WI38 (cell line): ENCODE results near the gene PRPS2.

Experiments used
- H3K4me3 ChIP-seq: 2 replicates; pipeline ENCODE4 v1.5.1; 2011; ENCODE audit warnings: low read depth, mild to moderate bottlenecking, control low read depth, low read length
- TF ChIP-seq, protein P1 (sequence below): IDR thresholded peaks from 2 replicates; pipeline ENCODE4 v1.5.1; 2012; ENCODE audit warnings: low read depth, mild to moderate bottlenecking, control low read depth, low read length

The PRPS2 gene

DNA sequence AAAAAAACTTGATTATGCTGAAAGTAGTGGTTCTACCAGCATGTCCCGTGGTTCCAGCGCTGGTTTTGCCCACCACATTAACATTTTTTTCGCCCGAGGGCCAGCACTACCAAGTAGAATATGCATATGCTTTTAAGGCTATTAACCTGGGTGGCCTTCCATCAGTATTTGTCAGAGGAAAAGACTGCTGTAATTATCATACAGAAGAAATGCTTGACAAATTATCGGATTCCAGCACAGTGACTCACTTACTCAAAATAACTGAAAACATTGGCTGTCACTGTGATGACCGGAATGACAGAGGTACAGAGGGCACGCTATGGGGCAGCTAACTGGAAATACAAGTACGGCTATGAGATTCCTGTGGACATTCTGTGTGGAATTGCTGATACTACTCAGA, 34.6 kb downstream of the PRPS2 start:
- no peak overlapping the region for H3K4me3 ChIP-seq

DNA sequence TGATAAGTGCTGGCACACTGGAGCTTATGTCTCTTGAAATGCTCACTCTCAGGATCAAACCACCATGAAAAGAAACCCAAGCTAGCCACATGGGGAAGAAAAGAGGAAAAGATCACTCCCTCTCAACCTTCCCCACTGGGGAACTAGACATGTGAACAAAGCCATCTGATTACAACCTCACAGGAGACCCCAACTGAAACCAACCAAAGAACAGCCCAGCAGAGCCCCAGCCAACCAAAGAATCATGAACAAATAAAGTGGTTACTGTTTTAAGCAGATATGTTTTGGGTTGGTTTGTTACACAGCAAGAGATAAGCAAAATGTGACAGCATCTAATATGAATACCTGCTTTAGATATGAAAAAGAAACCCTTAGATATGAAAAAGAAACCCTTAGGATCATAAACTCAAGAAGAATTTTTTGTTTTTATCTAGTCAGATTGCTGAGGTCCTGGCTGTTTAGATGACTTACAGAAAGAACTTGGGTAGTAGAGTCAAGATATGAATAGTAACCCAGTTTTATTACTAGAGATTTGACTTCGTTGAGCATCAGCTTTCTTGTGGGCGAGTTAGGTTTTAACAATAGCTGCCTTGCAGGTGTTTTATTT, 52.0 kb downstream of the PRPS2 start:
- TF ChIP-seq, protein P1, sequence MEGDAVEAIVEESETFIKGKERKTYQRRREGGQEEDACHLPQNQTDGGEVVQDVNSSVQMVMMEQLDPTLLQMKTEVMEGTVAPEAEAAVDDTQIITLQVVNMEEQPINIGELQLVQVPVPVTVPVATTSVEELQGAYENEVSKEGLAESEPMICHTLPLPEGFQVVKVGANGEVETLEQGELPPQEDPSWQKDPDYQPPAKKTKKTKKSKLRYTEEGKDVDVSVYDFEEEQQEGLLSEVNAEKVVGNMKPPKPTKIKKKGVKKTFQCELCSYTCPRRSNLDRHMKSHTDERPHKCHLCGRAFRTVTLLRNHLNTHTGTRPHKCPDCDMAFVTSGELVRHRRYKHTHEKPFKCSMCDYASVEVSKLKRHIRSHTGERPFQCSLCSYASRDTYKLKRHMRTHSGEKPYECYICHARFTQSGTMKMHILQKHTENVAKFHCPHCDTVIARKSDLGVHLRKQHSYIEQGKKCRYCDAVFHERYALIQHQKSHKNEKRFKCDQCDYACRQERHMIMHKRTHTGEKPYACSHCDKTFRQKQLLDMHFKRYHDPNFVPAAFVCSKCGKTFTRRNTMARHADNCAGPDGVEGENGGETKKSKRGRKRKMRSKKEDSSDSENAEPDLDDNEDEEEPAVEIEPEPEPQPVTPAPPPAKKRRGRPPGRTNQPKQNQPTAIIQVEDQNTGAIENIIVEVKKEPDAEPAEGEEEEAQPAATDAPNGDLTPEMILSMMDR = no peak
- no peak overlapping the region for H3K4me3 ChIP-seq

More for the DNA sequence above, 34.6 kb downstream of the PRPS2 start:
- TF ChIP-seq, protein P1 = no peak

DNA sequence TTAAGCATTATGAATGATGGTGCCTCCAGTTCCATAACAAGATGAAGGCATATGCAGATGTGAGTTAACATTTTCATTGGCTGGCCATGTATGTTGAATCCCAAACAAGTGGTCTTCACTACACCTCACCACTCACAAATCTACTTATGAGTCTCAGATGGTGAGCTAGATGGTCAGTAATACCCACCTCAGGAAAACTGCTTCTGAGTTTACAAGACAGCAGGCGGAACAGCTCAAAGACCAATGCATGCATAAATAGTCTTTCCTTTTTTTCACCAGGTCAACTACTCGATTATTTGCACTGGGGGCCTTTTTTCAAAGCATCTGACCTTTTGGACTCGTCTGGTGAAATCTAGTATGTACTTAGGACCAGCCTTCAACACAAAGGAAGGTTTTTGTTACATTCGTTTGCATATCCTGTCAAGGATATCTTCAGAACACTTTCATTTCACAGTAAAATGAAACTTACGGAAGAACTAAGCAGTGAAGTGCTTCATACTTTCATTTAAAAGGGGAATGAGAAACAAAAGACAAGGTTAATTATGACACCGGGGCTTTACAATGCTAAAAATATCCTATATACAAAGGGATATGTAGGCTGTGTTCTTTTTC, 52.6 kb downstream of the PRPS2 start:
- TF ChIP-seq, protein P1 = no peak
- H3K4me3 ChIP-seq = no peak overlapping the region

DNA sequence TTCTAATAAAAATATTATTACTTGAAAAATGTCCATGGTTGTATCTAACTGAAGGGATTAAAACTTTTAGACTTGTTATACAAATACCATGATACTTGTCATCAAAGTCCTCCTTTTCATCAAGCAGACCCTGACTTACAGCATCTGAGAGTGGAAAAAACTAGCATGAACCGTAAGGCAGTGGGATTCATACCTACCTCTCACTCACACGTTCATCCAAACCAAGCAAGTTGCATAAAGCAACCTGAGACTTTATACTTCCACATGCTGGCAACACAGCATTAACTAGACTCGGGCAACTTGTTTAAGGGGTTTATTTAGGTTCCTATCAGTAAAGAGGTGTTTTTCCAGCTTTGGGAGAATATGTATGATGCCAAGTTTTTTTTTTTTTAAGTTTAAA, 53.1 kb downstream of the PRPS2 start:
- no peak overlapping the region for H3K4me3 ChIP-seq
- TF ChIP-seq, protein P1 = no peak

DNA sequence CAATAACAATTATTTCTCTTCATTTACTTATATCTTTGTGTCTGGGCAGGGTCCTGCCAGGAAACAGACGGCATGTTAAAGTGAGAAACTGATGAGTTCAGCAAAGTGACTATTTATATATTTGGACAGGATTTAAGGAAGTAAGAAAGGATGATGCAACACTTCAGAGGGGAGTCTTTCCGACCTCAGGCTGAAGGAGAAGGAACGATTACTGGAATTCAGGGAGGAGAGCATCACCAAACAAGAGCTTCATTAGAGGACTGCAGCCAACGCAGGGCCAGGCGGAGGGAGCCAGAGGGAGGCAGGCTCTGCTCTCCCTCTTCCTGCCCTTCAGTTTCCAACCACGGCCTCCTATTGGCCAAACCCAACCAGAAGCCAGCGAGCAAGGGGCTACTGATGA, 74.1 kb downstream of the PRPS2 start:
- TF ChIP-seq, protein P1 = no peak
- no peak overlapping the region for H3K4me3 ChIP-seq

DNA sequence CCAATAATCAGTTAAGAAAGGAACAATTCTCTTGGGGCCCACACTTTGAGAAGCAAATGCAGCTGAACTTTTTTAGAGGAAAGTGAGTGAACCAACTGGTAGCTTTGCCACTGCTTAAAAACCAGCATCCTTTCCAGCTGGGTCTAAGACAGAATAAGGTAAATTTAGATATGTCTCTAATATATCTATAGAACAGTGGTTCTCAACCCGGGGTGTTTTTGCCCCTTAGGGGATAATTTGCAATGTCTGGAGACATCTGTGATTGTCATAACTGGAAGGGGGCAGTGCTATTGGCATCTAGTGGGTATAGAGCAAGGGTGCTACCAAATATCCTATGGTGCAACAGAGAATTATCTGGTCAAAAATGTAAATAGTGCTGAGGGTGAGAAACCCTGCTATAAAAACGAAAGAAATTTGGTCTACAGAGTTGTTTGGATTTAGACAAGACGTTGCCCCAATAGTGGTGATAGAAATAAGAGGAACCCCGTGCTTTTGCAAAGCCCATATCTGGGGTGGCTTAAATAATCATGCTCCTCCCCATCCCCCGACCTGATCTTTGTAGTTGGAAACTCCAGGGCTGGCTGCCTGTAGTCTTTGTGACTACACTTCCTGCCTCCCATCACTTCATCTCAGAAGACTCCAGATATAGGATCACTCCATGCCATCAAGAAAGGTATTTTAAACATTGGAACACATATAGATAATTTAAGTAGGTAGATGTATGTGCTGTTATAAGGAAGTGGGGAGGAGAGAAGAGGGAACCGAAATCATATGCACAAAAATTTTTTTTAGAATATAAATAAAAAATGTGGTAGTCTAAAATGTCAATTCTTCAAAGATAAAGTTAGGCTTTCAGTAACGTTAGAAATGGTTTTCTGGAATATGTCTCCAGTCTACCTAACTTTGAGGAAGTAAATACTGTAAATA, 75.5 kb downstream of the PRPS2 start, which contains the start of gene TLR7:
Gene TLR7, plus strand, starts transcription at position 622 of the 927 bp plus-strand sequence. CDS start 507 bp downstream, outside the sequence.
- no peak within 1 kb of the TSS for H3K4me3 ChIP-seq
- TF ChIP-seq, protein P1 = no peak
